GM13977 (cell line): ENCODE measurements around the gene CXCL9.

Source experiments
- DNase-seq: peaks from one replicate; pipeline ENCODE4 v3.0.0; 2012; ENCODE audit warnings: low spot score
- in situ Hi-C: fragments of 300-500 bp; cut with MboI; formaldehyde crosslinking; loops from one replicate; pipeline ENCODE4 v1.12.0; 2022; ENCODE audit warnings: low sequenced_read_pairs, low pct_unique_long_range_greater_than_20kb, mixed read lengths, inconsistent platforms; ENCODE audit not compliant: unreplicated experiment
- TF ChIP-seq, protein P1 (sequence below): IDR thresholded peaks from 2 replicates; pipeline ENCODE4 v1.5.1; 2012; ENCODE audit warnings: mild to moderate bottlenecking, control low read depth; ENCODE audit not compliant: insufficient read depth; ENCODE audit errors: extremely low read depth, missing control alignments

The CXCL9 gene

DNA sequence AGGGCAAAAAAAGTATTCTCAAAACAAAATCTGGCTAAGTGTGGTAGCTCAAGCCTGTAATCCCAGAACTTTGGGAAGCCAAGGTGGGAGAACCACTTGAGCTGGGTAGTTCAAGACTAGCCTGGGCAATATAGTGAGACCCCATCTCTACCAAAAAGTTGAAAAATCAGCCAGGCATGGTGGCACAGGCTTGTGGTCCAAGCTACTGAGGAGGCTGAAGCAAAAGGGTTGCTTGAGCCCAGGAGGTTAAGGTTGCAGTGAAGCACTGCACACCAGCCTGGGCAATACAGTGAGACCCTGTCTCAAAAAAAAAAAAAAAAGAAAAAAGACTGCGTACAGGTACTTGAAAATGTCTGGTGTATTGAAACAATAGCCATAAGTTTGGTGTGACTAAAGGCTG lies 14.8 kb downstream of the CXCL9 start:
- TF ChIP-seq, protein P1, sequence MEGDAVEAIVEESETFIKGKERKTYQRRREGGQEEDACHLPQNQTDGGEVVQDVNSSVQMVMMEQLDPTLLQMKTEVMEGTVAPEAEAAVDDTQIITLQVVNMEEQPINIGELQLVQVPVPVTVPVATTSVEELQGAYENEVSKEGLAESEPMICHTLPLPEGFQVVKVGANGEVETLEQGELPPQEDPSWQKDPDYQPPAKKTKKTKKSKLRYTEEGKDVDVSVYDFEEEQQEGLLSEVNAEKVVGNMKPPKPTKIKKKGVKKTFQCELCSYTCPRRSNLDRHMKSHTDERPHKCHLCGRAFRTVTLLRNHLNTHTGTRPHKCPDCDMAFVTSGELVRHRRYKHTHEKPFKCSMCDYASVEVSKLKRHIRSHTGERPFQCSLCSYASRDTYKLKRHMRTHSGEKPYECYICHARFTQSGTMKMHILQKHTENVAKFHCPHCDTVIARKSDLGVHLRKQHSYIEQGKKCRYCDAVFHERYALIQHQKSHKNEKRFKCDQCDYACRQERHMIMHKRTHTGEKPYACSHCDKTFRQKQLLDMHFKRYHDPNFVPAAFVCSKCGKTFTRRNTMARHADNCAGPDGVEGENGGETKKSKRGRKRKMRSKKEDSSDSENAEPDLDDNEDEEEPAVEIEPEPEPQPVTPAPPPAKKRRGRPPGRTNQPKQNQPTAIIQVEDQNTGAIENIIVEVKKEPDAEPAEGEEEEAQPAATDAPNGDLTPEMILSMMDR = no peak
- DNase-seq = no peak
- in situ Hi-C loops = no loop called here

DNA sequence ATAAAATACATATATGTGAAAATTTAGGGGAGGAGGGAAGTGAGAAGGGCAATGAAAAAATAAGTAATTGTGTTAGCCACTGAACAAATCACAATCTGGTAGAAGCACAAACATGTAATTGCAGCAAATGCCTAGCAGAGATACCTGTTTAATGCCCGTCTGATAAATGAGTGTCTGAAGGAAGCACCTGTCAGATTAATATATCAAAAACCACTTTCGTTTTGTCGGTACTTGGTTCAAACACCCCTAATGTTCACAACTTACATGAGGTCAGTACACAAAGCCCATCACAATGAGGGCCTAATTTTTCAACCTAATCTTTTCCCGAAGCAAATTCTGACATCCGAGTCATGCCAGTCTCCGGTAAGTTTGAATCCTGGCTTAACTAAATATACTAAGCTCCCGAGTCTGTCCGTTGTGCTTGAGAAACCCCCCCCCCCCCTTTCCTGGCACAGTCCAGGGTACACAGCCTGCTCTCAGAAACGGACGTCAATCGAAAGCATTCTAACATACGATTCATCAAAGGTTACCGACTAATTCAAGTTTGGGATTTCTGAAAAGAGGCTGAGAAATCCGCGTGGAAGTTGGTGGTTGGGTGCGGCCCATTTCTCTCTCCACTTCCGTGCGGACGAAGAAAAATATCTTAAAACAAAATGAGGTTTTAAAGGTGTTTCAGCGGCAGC lies 17.3 kb downstream of the CXCL9 start:
- no peak for DNase-seq
- in situ Hi-C loops = no loop called here
- TF ChIP-seq, protein P1 = no peak

DNA sequence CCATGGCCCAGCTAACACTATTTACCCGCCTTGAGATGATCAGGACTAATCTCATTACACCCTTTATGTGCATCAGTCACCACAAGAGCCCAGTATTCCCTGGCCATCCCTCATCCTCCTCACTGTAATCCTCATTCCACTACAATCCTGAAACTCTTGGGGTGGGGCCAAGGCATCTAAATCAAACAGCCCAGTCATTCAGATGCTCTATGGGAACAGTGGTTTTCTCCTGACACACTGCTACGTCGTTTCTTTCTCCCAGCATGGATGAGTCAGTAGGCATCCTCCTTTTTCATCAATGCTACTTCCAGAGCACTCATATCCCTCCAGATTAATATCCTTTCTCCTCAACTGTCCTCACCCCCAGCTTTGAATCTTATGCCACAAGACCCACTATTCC lies 22.2 kb downstream of the CXCL9 start:
- TF ChIP-seq, protein P1 = no peak
- in situ Hi-C loops = no loop called here
- DNase-seq = no peak

DNA sequence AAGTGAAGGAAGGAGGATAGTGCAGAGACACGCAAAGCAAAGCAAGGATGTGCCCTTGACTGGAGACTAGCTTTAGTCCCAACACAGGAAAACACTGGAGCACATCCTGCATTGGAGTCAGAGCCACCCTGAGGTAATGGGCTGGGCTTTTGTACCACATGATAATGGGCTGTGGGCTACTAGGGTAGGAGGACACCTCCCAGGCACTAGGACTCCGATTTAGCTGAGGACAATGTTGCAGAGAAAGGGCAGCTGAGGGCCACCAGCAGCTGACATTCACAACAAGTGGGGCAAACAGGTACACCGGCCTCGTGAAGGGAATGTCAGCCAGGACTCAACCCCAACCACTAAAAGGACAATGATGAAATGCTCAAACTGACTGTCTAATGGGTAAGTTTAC lies 26.7 kb downstream of the CXCL9 start:
- TF ChIP-seq, protein P1 = no peak

DNA sequence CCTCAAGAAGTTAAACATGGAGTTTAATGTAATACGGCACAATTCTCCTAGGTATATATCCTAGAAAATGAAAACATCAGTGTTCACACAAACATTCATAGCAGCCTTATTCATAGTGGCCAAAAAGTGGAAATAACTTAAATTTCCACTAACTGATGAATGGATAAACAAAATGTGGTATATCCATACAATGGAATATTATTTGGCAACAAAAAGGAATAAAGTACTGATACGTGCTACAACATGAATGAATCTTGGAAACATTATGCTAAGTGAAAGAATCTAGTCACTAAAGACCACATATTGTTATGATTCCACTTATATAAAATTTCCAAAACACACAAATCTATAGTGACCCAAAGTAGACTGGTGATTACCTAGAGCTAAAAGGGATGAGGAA lies 31.1 kb downstream of the CXCL9 start:
- in situ Hi-C loops = no loop called here
- DNase-seq = no peak
- TF ChIP-seq, protein P1 = no peak

More for the DNA sequence above, 26.7 kb downstream of the CXCL9 start:
- in situ Hi-C loops = no loop called here
- DNase-seq = no peak

DNA sequence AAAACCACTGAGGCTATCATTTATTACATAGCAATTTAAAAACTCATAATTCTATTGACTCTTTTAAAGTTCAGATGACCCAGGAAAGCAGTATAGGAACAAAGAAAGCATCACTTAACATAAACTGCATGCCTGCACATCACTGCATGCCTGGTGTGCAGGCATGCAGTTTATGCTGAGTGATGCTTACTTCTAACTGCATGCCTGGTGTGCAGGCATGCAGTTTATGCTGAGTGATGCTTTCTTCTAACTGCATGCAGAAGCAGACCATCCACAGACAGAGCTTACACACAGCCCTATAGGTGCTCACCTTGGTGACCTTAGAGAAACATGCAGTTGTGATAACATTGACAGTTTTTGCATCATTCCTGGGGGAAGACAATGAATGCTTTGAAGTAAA lies 33.5 kb downstream of the CXCL9 start:
- in situ Hi-C loops = no loop called here
- no peak for DNase-seq
- TF ChIP-seq, protein P1 = no peak
